Uterus (tissue), 2 donors: ENCODE results near the gene HRG.

ENCODE experiments used
- CTCF ChIP-seq, 4 experiments: fragments of 200-600 bp in 2 of 4; fragments of 450-650 bp in 2 of 4; sonication (generic) in 2 of 4; IDR thresholded peaks; one replicate each; pipeline ENCODE4 v1.5.1; 2016 to 2019; ENCODE audit warnings: antibody characterized with exemption in 4 of 4, mild to moderate bottlenecking in 2 of 4, moderate library complexity in 1 of 4
- POLR2A ChIP-seq, 2 donors: fragments of 450-650 bp; IDR thresholded peaks; one replicate each; pipeline ENCODE4 v1.6.1; 2016; ENCODE audit warnings: antibody characterized with exemption in 2 of 2, mild to moderate bottlenecking in 1 of 2, moderate library complexity in 1 of 2

GRCh38 chr3:186663361-186664118, 2.3 kb upstream of the HRG start:
- TF ChIP-seq CTCF (IDR thresholded peaks at IDR 0.05) (no peak), POLR2A (IDR thresholded peaks at IDR 0.05) (no peak)
